T-cell (primary cell): ENCODE measurements around the gene KNL1. TPM values are rescaled to one million over a fixed set of nuclear protein-coding genes. Genes with fewer than 3 reads are reported as not detected.
"Not testable (repeated sequence)": the region's sequence is repeated elsewhere in the genome, so short reads cannot be mapped to it uniquely, and the experiment has no call there.

Experiments used
- ATAC-seq, 4 experiments: fragments of 200-7000 bp in 3 of 4; fragments of 150-1000 bp in 1 of 4; cut with Tn5 transposase; replicated peaks in 1 of 4; 1 replicate in 3 of 4; 2 replicates in 1 of 4; pipeline ENCODE4 v1.10.0; 2021; ENCODE audit warnings: moderate library complexity in 3 of 4, mild to moderate bottlenecking in 2 of 4, moderate number of reproducible peaks in 1 of 4
- CTCF ChIA-PET, 2 donors: fragments of 300-600 bp; sonication (Branson Sonifier 250); formaldehyde crosslinking; loops; one replicate each; lab custom pipeline; 2022; ENCODE audit warnings: antibody characterized with exemption in 2 of 2; lab: Charles Lee
- POLR2A ChIA-PET, 2 donors: fragments of 300-600 bp; sonication (Branson Sonifier 250); formaldehyde crosslinking; loops; one replicate each; lab custom pipeline; 2022; ENCODE audit warnings: antibody characterized with exemption in 2 of 2; lab: Charles Lee
- DNase-seq, 35 experiments: peaks; one replicate each; pipeline versions ENCODE4 v3.0.0 to v3.0.0-alpha.2; 2013 to 2023
- H3K27ac ChIP-seq: one replicate; pipeline ENCODE4 v1.5.1; 2013; ENCODE audit warnings: low read length
- H3K27me3 ChIP-seq, 2 experiments: replicated peaks in 1 of 2; 1 replicate in 1 of 2; 2 replicates in 1 of 2; pipeline versions ENCODE4 v1.6.1 to v1.7.0; 2013; ENCODE audit warnings: low read length in 1 of 2, mixed read lengths in 1 of 2; ENCODE audit not compliant: control insufficient read depth in 2 of 2, insufficient read depth in 2 of 2; ENCODE audit errors: extremely low read depth in 1 of 2
- H3K36me3 ChIP-seq, 2 donors: 1 replicate in 1 of 2; 2 replicates in 1 of 2; pipeline versions ENCODE4 v1.6.1 to v1.7.0; 2013; ENCODE audit warnings: low read length in 1 of 2; ENCODE audit not compliant: control insufficient read depth in 2 of 2, insufficient read depth in 1 of 2; ENCODE audit errors: extremely low read depth in 1 of 2
- H3K4me1 ChIP-seq, 2 experiments: 1 replicate in 1 of 2; 2 replicates in 1 of 2; pipeline versions ENCODE4 v1.6.1 to v1.7.0; 2013; ENCODE audit warnings: low read length in 2 of 2, mixed read lengths in 1 of 2; ENCODE audit not compliant: insufficient read depth in 2 of 2, control insufficient read depth in 1 of 2; ENCODE audit errors: extremely low read depth in 1 of 2
- H3K4me3 ChIP-seq, 2 donors: 1 replicate in 1 of 2; 2 replicates in 1 of 2; pipeline versions ENCODE4 v1.5.1 to v1.7.0; 2013; ENCODE audit warnings: mild to moderate bottlenecking in 2 of 2, low read length in 1 of 2, moderate library complexity in 1 of 2; ENCODE audit not compliant: control insufficient read depth in 1 of 2; ENCODE audit errors: extremely low read depth in 1 of 2
- H3K9me3 ChIP-seq: 2 replicates; pipeline ENCODE4 v1.7.0; 2013
- H3K27ac Mint-ChIP-seq, 2 donors: one replicate each; pipeline ENCODE4 v1.8.0; 2020 to 2021; ENCODE audit warnings: mild to moderate bottlenecking in 2 of 2, mixed read lengths in 2 of 2
- H3K27me3 Mint-ChIP-seq, 2 donors: one replicate each; pipeline ENCODE4 v1.8.0; 2021 to 2022; ENCODE audit warnings: mixed read lengths in 2 of 2
- H3K36me3 Mint-ChIP-seq: one replicate; pipeline ENCODE4 v1.8.0; 2021; ENCODE audit warnings: mixed read lengths
- H3K4me1 Mint-ChIP-seq, 3 donors: one replicate each; pipeline ENCODE4 v1.8.0; 2020 to 2022; ENCODE audit warnings: mixed read lengths in 3 of 3, mild to moderate bottlenecking in 1 of 3
- H3K4me3 Mint-ChIP-seq, 3 donors: one replicate each; pipeline ENCODE4 v1.8.0; 2020 to 2022; ENCODE audit warnings: mild to moderate bottlenecking in 3 of 3, mixed read lengths in 3 of 3, moderate library complexity in 3 of 3
- H3K9me3 Mint-ChIP-seq, 3 donors: one replicate each; pipeline ENCODE4 v1.8.0; 2020 to 2022; ENCODE audit warnings: mixed read lengths in 3 of 3
- WGBS: methylation state at CpG from one replicate; pipeline ENCODE4 v1.1.5; 2013; ENCODE audit warnings: missing lambda C conversion rate; ENCODE audit not compliant: insufficient coverage; 5-methylcytosine and 5-hydroxymethylcytosine counted together
- total RNA-seq, 35 experiments: library from RNA in 6 of 35; stranded (reverse) in 6 of 35; fragments of 120-200 nt in 1 of 35; gene quantifications; one replicate each; pipeline versions ENCODE4 v1.2.1 to v1.2.4 and lab custom pipeline; 2013 to 2026

Gene KNL1
- total RNA-seq, 5 donors from 2014 or later (not counting 1 experiment from before 2014, with no cell fraction given): 0.55 to 3.8 (median 1.7) TPM

DNA sequence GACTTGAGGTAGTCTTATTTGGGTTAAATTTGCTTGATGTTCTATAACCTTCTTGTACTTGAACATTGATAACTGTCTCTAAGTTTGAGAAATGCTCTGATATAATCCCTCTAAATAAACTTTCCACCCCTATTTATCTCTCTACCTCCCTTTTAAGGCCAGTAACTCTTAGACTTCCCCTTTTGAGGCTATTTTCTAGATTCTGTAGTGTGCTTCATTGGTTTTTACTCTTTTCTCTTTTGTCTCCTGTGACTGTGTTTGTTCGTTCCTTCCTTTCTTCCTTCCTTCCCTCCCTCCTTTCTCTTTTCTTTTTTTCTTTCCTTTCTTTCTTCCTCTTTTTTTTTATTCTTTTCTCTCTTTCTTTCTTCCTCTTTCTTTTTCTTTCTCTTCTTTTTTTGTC lies 86.9 kb downstream of the KNL1 start:
- H3K4me1 ChIP-seq, H3K36me3 ChIP-seq, H3K27me3 Mint-ChIP-seq, H3K27ac Mint-ChIP-seq, H3K9me3 ChIP-seq, H3K27me3 ChIP-seq, DNase-seq, POLR2A ChIA-PET, ATAC-seq, H3K4me3 Mint-ChIP-seq, H3K27ac ChIP-seq, H3K4me3 ChIP-seq, H3K9me3 Mint-ChIP-seq, H3K36me3 Mint-ChIP-seq: not testable (repeated sequence)
- CTCF ChIA-PET: interaction anchor here in 1 of 2 donors (0.7 to 2.0 kb wide), 2 partner anchors 102 to 125 kb away, joined by 3 to 7 read pairs; no protein-coding TSS in a partner anchor
- WGBS: no CpG with 5 or more reads among the region's 1 CpG
- peaks cover 4 to 10% (median 7%) of the 10 kb centered on the region in 3 donors for H3K4me1 Mint-ChIP-seq

DNA sequence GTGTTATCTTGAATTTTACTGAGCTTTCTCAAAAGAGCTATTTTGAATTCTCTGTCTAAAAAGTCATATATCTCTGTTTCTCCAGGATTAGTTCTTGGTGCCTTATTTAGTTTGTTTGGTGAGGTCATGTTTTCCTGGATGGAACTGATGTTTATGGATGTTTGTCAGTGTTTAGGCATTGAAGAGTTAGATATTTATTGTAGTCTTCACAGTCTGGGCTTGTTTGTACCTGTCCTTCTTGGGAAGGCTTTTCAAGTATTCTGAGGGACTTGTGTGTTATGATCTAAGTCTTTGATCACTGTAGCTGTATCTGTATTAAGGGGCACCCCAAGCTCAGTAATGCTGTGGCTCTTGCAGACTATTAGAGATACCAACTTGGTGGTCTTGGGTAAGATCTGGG lies 90.3 kb downstream of the KNL1 start:
- no peak overlapping the region for H3K27ac Mint-ChIP-seq
- Histone ChIP-seq H3K27me3 (no peaks in the 10 kb centered on the region), H3K4me3 (no peak overlapping the region), H3K4me1 (peaks cover 0 to under 1% of the 10 kb centered on the region in 2 experiments), H3K9me3 (no peaks in the 10 kb centered on the region), H3K36me3 (no peaks in the 10 kb centered on the region), H3K27ac (no peak overlapping the region)
- H3K4me3 Mint-ChIP-seq: no peak overlapping the region
- ATAC-seq (no peak), DNase-seq (no peak)
- no peaks in the 10 kb centered on the region for H3K36me3 Mint-ChIP-seq
- no peaks in the 10 kb centered on the region for H3K27me3 Mint-ChIP-seq
- ChIA-PET POLR2A (interaction anchor here (0.5 to 0.7 kb wide), 4 partner anchors 62 to 313 kb away, joined by 3 to 6 read pairs (median 6); no protein-coding TSS in a partner anchor), CTCF (interaction anchor here in 1 of 2 donors (0.6 kb wide), 1 partner anchor 36 kb away, joined by 3 read pairs; no protein-coding TSS in a partner anchor)
- no peaks in the 10 kb centered on the region for H3K9me3 Mint-ChIP-seq
- peaks cover 0 to 4% (median 0%) of the 10 kb centered on the region in 3 donors for H3K4me1 Mint-ChIP-seq

- WGBS: 97% methylated on average over 2 of the region's 2 CpGs
- ATAC-seq: no peak
- H3K36me3 ChIP-seq: no peaks in the 10 kb centered on the region
- H3K27me3 ChIP-seq: no peaks in the 10 kb centered on the region
- H3K27ac ChIP-seq: no peak overlapping the region
- CTCF ChIA-PET: no interaction called here
- no peaks in the 10 kb centered on the region for H3K4me1 ChIP-seq
- peaks cover 4% of the 10 kb centered on the region for H3K36me3 Mint-ChIP-seq
- H3K27ac Mint-ChIP-seq: no peak overlapping the region
- POLR2A ChIA-PET: no interaction called here
- no peak overlapping the region for H3K4me3 ChIP-seq
- H3K4me1 Mint-ChIP-seq: peaks cover 0 to 2% (median 0%) of the 10 kb centered on the region in 3 donors
- no peaks in the 10 kb centered on the region for H3K27me3 Mint-ChIP-seq
- no peak overlapping the region for H3K4me3 Mint-ChIP-seq
- H3K9me3 Mint-ChIP-seq: no peaks in the 10 kb centered on the region
- H3K9me3 ChIP-seq: no peaks in the 10 kb centered on the region
- no peak for DNase-seq
Observed at GRCh38 chr15:40685376-40685775, 91.3 kb downstream of the KNL1 start.

- Mint-ChIP-seq H3K36me3 (peaks cover 4% of the 10 kb centered on the region), H3K27me3 (no peaks in the 10 kb centered on the region), H3K27ac (peak overlapping the region in 1 of 2 donors; percentile 7), H3K4me3 (no peak overlapping the region), H3K4me1 (peaks cover 7 to 13% (median 10%) of the 10 kb centered on the region in 3 donors), H3K9me3 (no peaks in the 10 kb centered on the region)
- DNase-seq: no peak
- peaks cover 7 to 11% of the 10 kb centered on the region in 2 experiments for H3K4me1 ChIP-seq
- POLR2A ChIA-PET: no interaction called here
- H3K9me3 ChIP-seq: no peaks in the 10 kb centered on the region
- H3K27me3 ChIP-seq: no peaks in the 10 kb centered on the region
- no peak for ATAC-seq
- CTCF ChIA-PET: interaction anchor here in 1 of 2 donors (0.6 kb wide), 1 partner anchor 25 kb away, joined by 3 read pairs; no protein-coding TSS in a partner anchor
- H3K4me3 ChIP-seq: no peak overlapping the region
- H3K36me3 ChIP-seq: peaks cover 0 to 10% of the 10 kb centered on the region in 2 donors
- H3K27ac ChIP-seq: no peak overlapping the region
- 100% methylated on average over 4 of the region's 9 CpGs for WGBS
Observed at GRCh38 chr15:40688932-40689799, 95.1 kb downstream of the KNL1 start.

- DNase-seq (no peak), ATAC-seq (no peak)
- CTCF ChIA-PET: no interaction called here
- Histone ChIP-seq H3K4me3 (no peak overlapping the region), H3K27me3 (no peaks in the 10 kb centered on the region), H3K36me3 (peaks cover 0 to 10% of the 10 kb centered on the region in 2 donors), H3K27ac (no peak overlapping the region), H3K9me3 (no peaks in the 10 kb centered on the region), H3K4me1 (peaks cover 9 to 23% of the 10 kb centered on the region in 2 experiments)
- peak overlapping the region in 1 of 2 donors; percentile 49 for H3K27ac Mint-ChIP-seq
- H3K27me3 Mint-ChIP-seq: no peaks in the 10 kb centered on the region
- POLR2A ChIA-PET: interaction anchor here in 1 of 2 donors (0.6 kb wide), 1 partner anchor 205 kb away, joined by 3 read pairs; no protein-coding TSS in a partner anchor
- WGBS: 96% methylated on average over 3 of the region's 4 CpGs
- no peak overlapping the region for H3K4me3 Mint-ChIP-seq
- no peaks in the 10 kb centered on the region for H3K9me3 Mint-ChIP-seq
- H3K36me3 Mint-ChIP-seq: peaks cover 7% of the 10 kb centered on the region
- H3K4me1 Mint-ChIP-seq: peaks cover 19 to 26% (median 23%) of the 10 kb centered on the region in 3 donors
Observed at GRCh38 chr15:40691737-40692136, 97.7 kb downstream of the KNL1 start.

DNA sequence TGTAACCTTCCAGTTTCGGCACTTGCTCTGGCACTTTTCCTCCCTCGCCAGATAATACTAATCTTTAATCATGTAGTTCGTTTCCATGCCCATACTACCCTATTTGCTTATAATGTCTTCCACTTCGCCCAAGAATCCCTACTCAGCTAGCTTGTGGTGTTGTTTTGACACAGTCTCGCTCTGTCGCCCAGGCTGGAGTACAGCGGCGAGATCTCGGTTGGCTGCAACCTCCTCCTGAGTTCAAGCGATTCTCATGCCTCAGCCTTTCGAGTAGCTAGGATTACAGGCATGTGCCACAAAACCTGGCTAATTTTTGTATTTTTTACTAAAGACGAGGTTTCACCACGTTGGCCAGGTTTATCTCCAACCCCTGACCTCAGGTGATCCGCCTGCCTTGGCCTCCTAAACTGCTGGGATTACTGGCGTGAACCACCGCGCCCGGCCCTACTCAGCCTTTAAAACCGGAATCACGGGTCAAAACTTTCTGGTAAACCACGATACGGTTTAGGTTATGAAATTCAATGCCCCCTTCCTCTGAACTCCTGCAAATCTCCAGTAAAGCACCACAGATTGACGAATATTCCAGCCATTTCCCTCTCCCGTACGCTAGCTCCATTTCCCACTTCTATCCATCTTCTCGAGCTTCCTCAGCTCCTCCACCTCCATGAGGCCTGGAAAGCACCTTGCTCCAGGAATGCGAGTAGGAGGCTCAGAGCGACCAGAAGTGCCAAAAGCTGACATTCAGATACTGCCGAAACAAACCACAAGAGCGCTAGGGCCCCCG lies 100.0 kb downstream of the KNL1 start:
- Histone ChIP-seq H3K9me3 (no peaks in the 10 kb centered on the region), H3K4me3 (peak overlapping the region; percentile 96 to 97), H3K36me3 (peaks cover 0 to 10% of the 10 kb centered on the region in 2 donors), H3K27ac (peak overlapping the region; percentile 99), H3K4me1 (peaks cover 9 to 23% of the 10 kb centered on the region in 2 experiments), H3K27me3 (no peaks in the 10 kb centered on the region)
- CTCF ChIA-PET: interaction anchor here (0.5 to 2.5 kb wide), 13 partner anchors 14 to 202 kb away, joined by 3 to 18 read pairs (median 5); partner anchors contain the start of genes CCDC32 (in 1 of the 2), RPUSD2 (in 1 of the 2) and VPS18 (in 1 of the 2)
- Mint-ChIP-seq H3K9me3 (no peaks in the 10 kb centered on the region), H3K36me3 (peaks cover 7% of the 10 kb centered on the region), H3K27ac (peak overlapping the region; percentile 96 to 100), H3K27me3 (no peaks in the 10 kb centered on the region), H3K4me3 (peak overlapping the region; percentile 98 to 100 (median 99)), H3K4me1 (peaks cover 19 to 27% (median 23%) of the 10 kb centered on the region in 3 donors)
- DNase-seq (peak in 3 of 35 experiments; percentile 2 to 14 (median 12)), ATAC-seq (no peak)
- POLR2A ChIA-PET: interaction anchor here (0.5 to 1.7 kb wide), 6 partner anchors 15 to 182 kb away, joined by 3 to 15 read pairs (median 6); partner anchors contain the start of genes RPUSD2 (in 1 of the 2) and ZFYVE19 (in 1 of the 2)
- WGBS: 20% methylated on average over 31 of the region's 31 CpGs
